Brain microvascular endothelial cell (primary cell): Measurements from ENCODE around the gene RBM38.

ENCODE experiments used
- DNase-seq: peaks from one replicate; pipeline ENCODE4 v3.0.0-alpha.2; 2020
- H3K27ac ChIP-seq: fragments of 250-450 bp; sonication (Bioruptor Pico); 2 replicates; pipeline ENCODE4 v1.5.1; 2020; ENCODE audit warnings: mild to moderate bottlenecking, moderate library complexity
- H3K27me3 ChIP-seq: fragments of 250-450 bp; sonication (Bioruptor Pico); replicated peaks from 2 replicates; pipeline ENCODE4 v1.5.1; 2020; ENCODE audit warnings: mild to moderate bottlenecking
- H3K36me3 ChIP-seq: fragments of 250-450 bp; sonication (Bioruptor Pico); replicated peaks from 2 replicates; pipeline ENCODE4 v1.5.1; 2020; ENCODE audit warnings: mild to moderate bottlenecking
- H3K4me3 ChIP-seq: 2 replicates; pipeline ENCODE4 v1.5.1; 2011; ENCODE audit warnings: low read depth, mild to moderate bottlenecking, control low read depth, low read length, moderate library complexity
- CTCF ChIP-seq: IDR thresholded peaks from 2 replicates; pipeline ENCODE4 v1.5.1; 2011; ENCODE audit warnings: low read depth, mild to moderate bottlenecking, moderate library complexity, low read length, control low read depth, inconsistent platforms; ENCODE audit errors: missing control alignments
- in situ Hi-C: cut with HindIII; loops from 2 replicates; pipeline ENCODE4 v1.10.0; 2017; ENCODE audit warnings: low sequenced_read_pairs, low pct_ligation_motif_present

The RBM38 gene

GRCh38 chr20:57392512-57393271 is 1.5 kb downstream of the RBM38 start:
- in situ Hi-C loops: no loop called here
- H3K36me3 ChIP-seq: no peaks in the 10 kb centered on the region
- DNase-seq: no peak
- H3K27ac ChIP-seq: no peak overlapping the region
- TF ChIP-seq CTCF: no peak
- no peaks in the 10 kb centered on the region for H3K27me3 ChIP-seq
- peak overlapping the region; percentile 60 for H3K4me3 ChIP-seq

DNA sequence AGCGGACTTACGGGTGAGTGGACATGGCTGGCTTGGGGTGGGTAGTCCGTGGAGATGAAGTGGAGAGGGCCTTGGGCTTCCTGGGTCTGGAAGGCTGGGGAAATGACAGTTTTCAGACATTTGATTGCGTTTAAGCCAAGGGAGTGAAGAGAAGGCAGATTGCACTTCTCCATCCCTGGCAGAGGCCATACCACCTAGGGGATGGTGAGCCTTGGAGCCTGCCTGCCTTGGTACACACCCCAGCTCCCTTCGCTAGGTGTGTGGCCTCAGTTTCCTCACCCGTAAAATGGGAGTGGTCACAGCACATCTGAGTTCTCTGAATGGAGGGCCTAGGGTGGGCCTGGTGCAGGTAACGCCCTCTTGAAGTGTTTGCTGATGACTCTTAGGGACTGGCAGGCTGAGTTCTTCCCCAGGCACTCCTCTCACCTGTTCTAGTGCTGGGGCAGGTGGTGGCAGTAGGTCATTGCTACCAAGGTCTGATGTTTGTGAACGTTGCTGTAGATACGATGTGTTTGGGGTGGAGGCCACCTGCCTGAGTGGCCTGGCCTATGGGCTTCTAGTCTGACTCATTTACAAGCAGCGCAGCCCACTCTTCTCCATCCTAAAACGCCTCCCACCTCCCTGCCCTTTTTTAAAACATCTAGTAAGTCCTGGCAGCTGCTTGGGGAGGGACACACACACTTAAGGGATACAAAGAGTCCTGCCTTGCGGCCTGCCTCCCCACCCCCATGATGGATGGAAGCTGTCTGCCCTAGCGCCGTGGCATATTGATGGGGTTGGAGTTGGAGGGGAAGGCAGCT is 2.3 kb downstream of the RBM38 start:
- no peaks in the 10 kb centered on the region for H3K27me3 ChIP-seq
- no peak overlapping the region for H3K4me3 ChIP-seq
- no peak for DNase-seq
- in situ Hi-C loops: no loop called here
- no peak for TF ChIP-seq CTCF
- H3K27ac ChIP-seq: no peak overlapping the region
- no peaks in the 10 kb centered on the region for H3K36me3 ChIP-seq

DNA sequence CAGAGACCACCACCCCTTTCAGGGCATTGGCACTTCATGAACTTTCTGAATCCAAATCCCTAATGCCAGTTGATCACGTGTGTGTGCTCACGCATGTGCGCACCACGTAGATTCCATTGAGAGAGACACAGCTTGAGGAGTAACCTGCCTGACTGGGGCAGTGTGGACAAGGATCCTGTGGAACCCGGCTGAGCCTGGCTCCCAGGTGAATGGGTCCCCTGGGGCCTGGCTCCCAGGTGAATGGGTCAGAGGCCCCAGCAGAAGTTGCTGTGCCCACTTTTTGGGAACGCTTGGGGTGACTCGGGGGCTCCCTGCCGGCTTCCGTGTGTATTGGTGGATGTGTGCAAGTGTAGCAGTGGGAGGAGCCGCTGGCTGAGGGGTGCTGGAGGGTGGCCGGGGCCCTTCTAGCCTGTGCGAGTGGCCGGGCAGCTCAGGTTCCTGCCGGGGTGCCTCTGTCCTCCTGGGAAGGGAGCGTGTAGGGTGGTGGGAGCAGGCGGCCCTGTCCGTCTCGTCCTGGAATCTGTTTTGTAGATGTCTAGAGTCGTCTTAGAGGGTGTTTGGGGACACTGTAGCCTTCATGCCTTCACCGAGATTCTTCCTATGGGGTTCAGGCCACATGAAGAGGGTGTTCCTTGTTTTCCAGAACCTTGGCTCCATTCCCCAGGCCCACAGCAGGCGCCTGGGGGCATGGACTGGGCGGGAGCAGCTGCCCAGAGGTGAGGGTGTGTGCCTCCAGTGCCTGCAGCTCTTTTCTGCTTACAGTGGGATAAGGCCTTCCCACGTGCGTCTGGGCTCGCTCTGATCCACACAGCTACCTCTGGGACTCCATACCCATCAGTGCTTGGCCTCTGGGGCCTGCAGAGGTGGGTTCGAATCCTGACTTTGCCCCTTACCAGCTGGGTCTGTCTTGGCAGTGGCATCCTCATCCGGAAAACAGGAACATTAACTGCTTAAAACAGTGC is 3.2 kb downstream of the RBM38 start:
- Histone ChIP-seq H3K4me3 (no peak overlapping the region), H3K27me3 (no peaks in the 10 kb centered on the region), H3K27ac (no peak overlapping the region), H3K36me3 (no peaks in the 10 kb centered on the region)
- DNase-seq: no peak
- in situ Hi-C loops: no loop called here
- no peak for TF ChIP-seq CTCF

DNA sequence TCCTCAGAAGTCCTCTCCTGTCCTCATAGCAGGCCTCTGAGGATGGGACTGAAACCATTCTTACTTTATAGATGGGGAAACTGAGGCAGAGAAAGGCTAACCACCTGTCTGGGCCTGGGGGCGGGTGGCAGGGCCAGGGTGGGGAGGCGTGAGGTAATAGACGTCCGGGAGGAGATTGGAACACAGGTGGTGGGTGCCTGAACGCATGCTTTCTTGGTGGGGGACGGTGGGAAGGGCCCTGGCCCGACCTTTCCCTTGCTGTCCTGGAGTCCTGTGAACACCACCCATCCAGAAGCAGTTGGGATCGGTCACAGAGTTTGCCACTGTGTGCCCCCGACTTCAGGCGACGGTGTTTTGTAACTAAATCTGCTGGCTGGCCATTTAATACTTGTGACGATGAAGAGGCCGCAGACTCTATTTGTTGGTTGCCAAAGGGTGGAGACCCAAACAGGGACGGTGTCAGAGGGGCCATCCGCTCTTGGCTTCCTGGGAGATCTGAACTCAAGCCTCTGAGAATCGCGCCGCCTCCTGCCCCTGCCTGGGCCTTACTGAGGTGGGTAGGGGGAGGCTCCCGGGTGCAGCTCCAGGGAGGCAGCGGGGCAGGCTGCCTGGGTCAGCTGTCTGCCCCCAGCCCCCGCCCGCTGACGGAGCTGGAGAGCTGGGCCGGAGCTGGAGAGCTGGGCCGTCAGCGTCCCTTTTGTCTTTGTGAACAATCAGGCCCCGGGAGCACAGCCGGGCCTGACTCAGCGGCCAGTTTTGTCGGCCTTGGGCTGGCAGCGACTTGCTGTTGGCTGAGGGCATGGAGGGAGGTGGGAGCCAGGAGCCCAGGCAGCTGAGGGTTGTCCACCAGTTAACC is 4.1 kb downstream of the RBM38 start:
- no peaks in the 10 kb centered on the region for H3K36me3 ChIP-seq
- no peaks in the 10 kb centered on the region for H3K27me3 ChIP-seq
- in situ Hi-C loops: no loop called here
- no peak for TF ChIP-seq CTCF
- H3K4me3 ChIP-seq: no peak overlapping the region
- no peak for DNase-seq
- no peak overlapping the region for H3K27ac ChIP-seq
